Central memory CD8-positive, alpha-beta T cell (primary cell): ENCODE results near the gene CACNG6.
"Not testable (repeated sequence)": the region's sequence is repeated elsewhere in the genome, so short reads cannot be mapped to it uniquely, and the experiment has no call there.

Experiments used
- ATAC-seq: fragments of 150-1000 bp; cut with Tn5 transposase; replicated peaks from 2 replicates; pipeline ENCODE4 v1.10.0; 2022; ENCODE audit warnings: mild to moderate bottlenecking, moderate FRiP score, moderate number of reproducible peaks; ENCODE audit not compliant: poor library complexity, severe bottlenecking; ENCODE audit errors: extremely low read depth
- DNase-seq, 2 donors: peaks; one replicate each; pipeline ENCODE4 v3.0.0; 2021; ENCODE audit warnings: low spot score in 2 of 2
- H3K27ac Mint-ChIP-seq: one replicate; pipeline ENCODE4 v1.8.0; 2022; ENCODE audit warnings: low read depth, mild to moderate bottlenecking, moderate library complexity, mixed read lengths
- H3K27me3 Mint-ChIP-seq: one replicate; pipeline ENCODE4 v1.8.0; 2022; ENCODE audit warnings: mixed read lengths
- H3K36me3 Mint-ChIP-seq: one replicate; pipeline ENCODE4 v1.8.0; 2022; ENCODE audit warnings: mild to moderate bottlenecking, moderate library complexity, mixed read lengths; ENCODE audit not compliant: insufficient read depth
- H3K4me1 Mint-ChIP-seq: one replicate; pipeline ENCODE4 v1.8.0; 2022; ENCODE audit warnings: mixed read lengths
- H3K4me3 Mint-ChIP-seq: one replicate; pipeline ENCODE4 v1.8.0; 2022; ENCODE audit warnings: mild to moderate bottlenecking, moderate library complexity, mixed read lengths
- H3K9me3 Mint-ChIP-seq: one replicate; pipeline ENCODE4 v1.8.0; 2022; ENCODE audit warnings: mixed read lengths

Gene CACNG6

DNA sequence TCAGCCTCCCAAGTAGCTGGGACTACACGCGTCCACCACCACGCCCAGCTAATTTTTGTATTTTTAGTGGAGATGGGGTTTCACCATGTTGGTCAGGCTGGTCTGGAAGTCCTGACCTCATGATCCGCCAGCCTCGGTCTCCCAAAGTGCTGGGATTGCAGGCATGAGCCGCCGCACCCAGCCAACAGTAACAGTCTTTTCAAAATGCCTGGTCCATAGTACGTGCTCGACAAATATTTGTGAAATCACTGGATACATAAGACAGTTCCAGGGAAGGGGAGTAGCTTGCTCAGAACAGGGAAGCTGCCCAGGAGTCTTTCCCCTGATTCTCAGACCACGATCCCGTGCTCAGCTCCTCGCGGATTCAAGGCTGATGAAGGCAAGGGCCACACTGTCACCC, 30.5 kb downstream of the CACNG6 start:
- Mint-ChIP-seq H3K27ac (no peak overlapping the region), H3K9me3 (no peaks in the 10 kb centered on the region), H3K4me3 (no peak overlapping the region), H3K27me3 (peaks cover 63% of the 10 kb centered on the region), H3K4me1 (no peaks in the 10 kb centered on the region), H3K36me3 (peaks cover 1% of the 10 kb centered on the region)
- ATAC-seq (no peak), DNase-seq (no peak)

DNA sequence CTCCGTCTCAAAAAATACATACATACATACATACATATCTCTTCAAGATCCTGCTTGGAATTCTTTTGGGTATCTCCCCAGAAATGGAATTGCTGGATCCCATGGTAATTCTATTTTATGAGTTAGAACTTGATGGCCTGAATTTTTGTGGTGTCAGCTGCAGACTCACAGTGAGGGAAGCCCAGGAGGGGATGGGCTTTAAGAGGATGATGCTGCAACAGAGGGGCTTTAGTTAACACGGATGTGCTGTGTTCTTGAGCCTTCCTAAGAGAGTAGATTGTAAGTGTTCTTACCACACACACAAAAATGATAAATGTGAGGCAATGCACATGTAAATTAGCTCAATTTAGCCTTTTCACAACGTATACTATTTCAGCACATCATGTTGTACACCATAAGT, 31.8 kb downstream of the CACNG6 start:
- H3K27me3 Mint-ChIP-seq = peaks cover 54% of the 10 kb centered on the region
- no peaks in the 10 kb centered on the region for H3K9me3 Mint-ChIP-seq
- ATAC-seq (no peak), DNase-seq (no peak)
- peaks cover 1% of the 10 kb centered on the region for H3K36me3 Mint-ChIP-seq
- no peak overlapping the region for H3K27ac Mint-ChIP-seq
- H3K4me3 Mint-ChIP-seq = no peak overlapping the region
- H3K4me1 Mint-ChIP-seq = no peaks in the 10 kb centered on the region

DNA sequence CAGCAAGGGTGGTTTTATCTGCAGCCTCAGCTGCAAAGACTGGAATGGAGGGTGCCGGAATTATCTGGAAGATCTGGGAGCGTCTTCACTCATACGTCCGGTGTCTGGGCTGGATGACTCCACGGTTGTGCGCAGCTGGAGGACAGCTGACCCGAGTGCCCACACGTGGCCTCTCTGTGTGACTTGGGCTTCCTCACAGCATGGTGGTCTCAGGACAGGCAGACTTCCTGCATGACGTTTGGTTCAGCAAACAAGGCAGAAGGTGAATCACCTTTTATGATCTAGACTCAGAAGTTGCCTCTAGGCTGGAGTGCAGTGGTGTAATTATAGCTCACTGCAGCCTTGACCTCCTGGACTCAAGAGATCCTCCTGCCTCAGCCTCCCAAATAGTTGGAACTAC, 33.2 kb downstream of the CACNG6 start:
- Mint-ChIP-seq H3K36me3 (no peaks in the 10 kb centered on the region), H3K4me1 (no peaks in the 10 kb centered on the region), H3K9me3 (no peaks in the 10 kb centered on the region), H3K27me3 (peaks cover 60% of the 10 kb centered on the region), H3K4me3 (no peak overlapping the region), H3K27ac (no peak overlapping the region)
- ATAC-seq (no peak), DNase-seq (no peak)

DNA sequence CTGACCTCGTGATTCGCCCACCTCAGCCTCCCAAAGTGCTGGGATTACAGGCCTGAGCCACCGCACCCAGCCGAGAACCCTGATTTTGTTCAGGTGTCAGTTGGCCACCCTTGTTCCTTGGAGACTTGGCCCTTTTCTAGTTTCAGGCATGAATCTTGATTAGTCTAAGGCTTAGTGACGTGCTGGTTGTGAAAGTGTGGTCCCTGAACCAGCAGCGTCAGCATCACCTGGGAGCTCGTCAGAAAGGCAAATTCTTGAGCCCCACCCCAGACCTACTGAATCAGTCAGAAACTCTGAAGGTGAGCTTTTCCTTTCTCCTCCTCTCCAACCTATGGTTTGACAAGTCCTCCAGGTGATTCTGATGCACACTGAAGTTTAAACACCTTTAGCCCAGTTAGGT, 35.2 kb downstream of the CACNG6 start:
- H3K27me3 Mint-ChIP-seq = peaks cover 59% of the 10 kb centered on the region
- no peak overlapping the region for H3K4me3 Mint-ChIP-seq
- H3K4me1 Mint-ChIP-seq = peaks cover 5% of the 10 kb centered on the region
- ATAC-seq (no peak), DNase-seq (no peak)
- no peaks in the 10 kb centered on the region for H3K9me3 Mint-ChIP-seq
- H3K27ac Mint-ChIP-seq = no peak overlapping the region
- no peaks in the 10 kb centered on the region for H3K36me3 Mint-ChIP-seq

DNA sequence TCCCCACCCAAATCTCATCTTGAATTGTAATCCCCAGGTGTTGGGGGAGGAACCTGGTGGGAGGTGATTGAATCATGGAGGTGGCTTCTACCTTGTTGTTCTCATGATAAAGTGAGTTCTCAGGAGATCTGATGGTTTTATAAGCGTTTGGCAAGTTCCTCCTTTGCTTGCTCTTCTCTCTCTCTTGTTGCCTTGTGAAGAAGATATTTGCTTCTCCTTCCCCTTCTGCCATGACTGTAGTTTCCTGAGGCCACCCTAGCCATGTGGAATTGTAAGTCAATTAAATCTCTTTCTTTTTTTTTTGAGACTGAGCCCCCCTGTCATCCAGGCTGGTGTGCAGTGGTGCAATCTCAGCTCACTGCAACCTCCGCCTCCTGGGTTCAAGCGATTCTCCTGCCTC, 37.9 kb downstream of the CACNG6 start:
- Mint-ChIP-seq H3K4me1 (peaks cover 5% of the 10 kb centered on the region), H3K4me3 (no peak overlapping the region), H3K27me3 (peaks cover 34% of the 10 kb centered on the region), H3K9me3 (no peaks in the 10 kb centered on the region), H3K36me3 (no peaks in the 10 kb centered on the region), H3K27ac (no peak overlapping the region)
- ATAC-seq = no peak
- no peak for DNase-seq

DNA sequence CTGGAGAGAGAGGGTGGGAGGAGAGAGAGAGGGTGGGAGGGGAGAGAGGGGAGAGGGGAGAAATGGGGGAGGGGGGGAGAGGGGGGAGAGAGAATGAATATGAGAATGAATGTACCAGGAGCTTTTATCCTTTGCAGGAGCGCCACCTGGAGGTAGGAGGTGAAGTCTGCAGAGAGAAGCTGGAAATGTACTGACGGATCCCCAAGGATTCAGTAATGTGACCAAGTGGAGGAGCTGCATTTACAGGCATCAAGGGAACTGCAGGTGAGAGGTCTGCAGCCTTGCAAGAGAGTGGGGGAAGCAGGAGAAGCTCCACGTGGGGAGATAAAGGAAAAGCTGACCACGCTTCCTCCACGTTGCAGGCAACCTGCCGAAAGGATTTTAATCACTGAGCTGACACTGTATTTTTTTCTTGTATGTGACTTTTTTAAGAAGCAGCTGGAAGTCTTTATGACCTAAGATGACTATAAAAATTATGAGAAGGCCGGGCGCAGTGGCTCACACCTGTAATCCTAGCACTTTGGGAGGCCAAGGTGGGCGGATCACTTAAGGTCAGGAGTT, 38.6 kb downstream of the CACNG6 start:
- Mint-ChIP-seq H3K27ac (no peak overlapping the region), H3K4me3 (no peak overlapping the region), H3K36me3 (no peaks in the 10 kb centered on the region), H3K27me3 (peaks cover 34% of the 10 kb centered on the region), H3K9me3 (no peaks in the 10 kb centered on the region), H3K4me1 (peaks cover 5% of the 10 kb centered on the region)
- ATAC-seq (no peak), DNase-seq (peak; percentile 12 to 26)

DNA sequence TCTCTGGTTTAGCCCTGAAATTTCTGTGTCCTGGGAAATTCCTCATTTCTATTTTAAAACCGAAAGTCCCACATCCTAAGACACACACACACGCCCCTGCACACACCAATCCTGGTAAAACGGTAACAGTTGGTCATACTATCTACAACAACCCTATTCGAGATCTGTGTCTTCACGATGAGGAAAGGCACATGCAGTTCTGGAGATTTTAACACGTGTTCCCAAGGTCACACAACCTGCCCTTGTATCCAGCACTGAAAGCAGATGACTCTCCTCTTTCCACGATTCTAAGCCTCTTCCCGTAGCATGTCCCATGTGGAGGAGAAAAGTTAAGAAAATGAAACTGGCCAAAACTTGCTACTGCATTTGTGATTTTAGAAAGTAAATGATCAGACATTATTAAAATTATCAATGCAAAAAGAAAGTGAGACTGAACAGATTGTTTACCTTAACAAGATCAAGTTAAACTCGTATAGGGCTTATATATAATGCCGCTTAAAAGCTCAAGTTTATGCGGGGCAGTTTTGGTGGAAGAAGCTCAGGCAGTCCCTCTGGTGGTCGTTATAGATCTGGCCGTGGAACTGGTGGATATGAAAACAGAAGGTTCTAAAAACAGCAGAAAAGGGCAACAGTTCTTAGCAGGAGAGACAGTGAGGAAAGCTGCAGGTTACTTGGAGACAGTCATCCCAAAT, 39.6 kb downstream of the CACNG6 start:
- Mint-ChIP-seq H3K9me3 (no peaks in the 10 kb centered on the region), H3K27ac (no peak overlapping the region), H3K27me3 (peaks cover 44% of the 10 kb centered on the region), H3K4me3 (no peak overlapping the region), H3K4me1 (peaks cover 5% of the 10 kb centered on the region), H3K36me3 (no peaks in the 10 kb centered on the region)
- no peak for ATAC-seq
- DNase-seq = no peak

DNA sequence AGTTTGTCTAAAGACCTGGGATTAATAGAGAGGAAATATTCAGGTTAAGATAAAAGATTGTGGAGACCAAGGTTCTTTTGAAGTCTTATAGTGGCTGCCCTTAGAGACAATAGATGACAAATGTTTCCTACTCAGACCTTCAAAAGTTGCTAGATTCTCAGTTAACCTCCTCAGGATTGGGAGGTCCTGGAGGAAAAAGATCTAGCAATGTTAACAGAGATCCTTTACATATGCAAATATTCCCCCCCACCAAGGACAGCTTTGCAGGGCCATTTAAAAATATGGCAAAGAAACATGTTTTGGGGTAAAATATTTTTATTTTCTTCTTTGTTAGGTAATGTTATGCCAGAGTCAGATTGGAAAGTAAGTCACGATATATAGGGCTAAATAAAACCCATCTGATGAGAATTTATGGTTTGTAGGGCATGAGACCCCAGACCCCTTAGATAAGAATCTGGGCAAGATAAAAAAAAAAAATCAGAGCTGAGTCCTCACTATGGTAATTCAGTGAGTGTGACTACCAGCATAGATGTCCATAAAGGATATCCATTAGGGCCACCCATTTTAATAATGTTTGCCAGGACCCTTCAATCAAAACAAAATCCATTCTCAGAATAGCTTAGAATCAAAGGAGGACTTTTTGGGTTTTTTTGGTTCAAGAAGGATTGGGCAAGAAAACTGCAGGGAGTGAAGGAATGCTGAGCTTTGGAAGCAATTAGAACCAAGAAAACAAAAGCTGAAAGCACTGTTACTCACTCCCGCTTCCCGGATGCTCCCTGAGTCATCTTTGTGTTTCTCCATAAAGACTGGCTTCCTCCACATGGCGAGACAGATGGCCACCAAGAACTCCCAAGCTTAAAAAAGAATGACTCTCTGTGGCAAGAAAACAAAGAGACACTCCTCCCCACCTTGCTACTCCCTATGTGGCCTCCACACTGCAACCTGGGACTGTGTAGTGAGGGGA, 44.1 kb downstream of the CACNG6 start:
- Mint-ChIP-seq H3K9me3 (no peaks in the 10 kb centered on the region), H3K4me1 (no peaks in the 10 kb centered on the region), H3K36me3 (no peaks in the 10 kb centered on the region), H3K27me3 (peaks cover 26% of the 10 kb centered on the region), H3K27ac (no peak overlapping the region), H3K4me3 (no peak overlapping the region)
- ATAC-seq = no peak
- DNase-seq = no peak

DNA sequence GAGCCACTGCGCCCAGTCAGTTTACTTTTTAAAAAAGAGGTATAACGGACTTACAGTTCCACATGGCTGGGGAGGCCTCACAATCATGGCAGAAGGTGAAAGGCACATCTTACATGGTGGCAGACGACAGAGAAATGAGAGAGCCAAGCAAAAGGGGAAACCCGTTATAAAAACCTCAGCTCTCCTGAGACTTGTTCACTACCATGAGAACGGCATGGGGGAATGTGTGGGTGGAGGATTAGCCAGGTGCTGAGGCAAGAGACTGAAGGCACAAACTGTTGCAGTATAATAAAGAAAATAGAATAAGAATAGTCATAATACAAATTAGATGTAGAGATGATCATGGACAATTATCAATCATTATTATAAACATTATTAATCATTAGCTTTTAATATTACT, 45.1 kb downstream of the CACNG6 start:
- not testable (repeated sequence) for ATAC-seq, H3K27ac Mint-ChIP-seq, H3K4me1 Mint-ChIP-seq, H3K36me3 Mint-ChIP-seq, DNase-seq, H3K9me3 Mint-ChIP-seq, H3K4me3 Mint-ChIP-seq
- peaks cover 28% of the 10 kb centered on the region for H3K27me3 Mint-ChIP-seq

DNA sequence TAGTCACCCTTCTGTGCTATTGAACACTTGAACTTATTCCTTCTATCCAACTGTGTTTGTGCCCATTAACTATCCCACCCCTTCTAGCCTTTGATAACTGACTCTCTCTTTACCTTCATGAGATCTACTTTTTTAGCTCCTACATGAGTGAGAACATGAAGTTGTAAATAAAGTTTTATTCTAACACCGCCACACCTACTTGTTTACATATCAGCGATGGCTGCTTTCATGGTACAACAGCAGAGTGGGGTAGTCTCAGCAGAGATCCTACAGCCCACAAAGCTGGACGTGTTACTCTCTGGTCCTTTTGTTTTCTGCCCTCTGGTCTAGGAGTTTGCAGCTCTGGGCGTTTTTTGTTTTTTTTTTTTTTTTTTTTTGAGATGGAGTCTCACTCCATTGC, 48.6 kb downstream of the CACNG6 start:
- no peak overlapping the region for H3K27ac Mint-ChIP-seq
- H3K4me1 Mint-ChIP-seq = no peaks in the 10 kb centered on the region
- H3K4me3 Mint-ChIP-seq = no peak overlapping the region
- H3K36me3 Mint-ChIP-seq = no peaks in the 10 kb centered on the region
- H3K27me3 Mint-ChIP-seq = peaks cover 34% of the 10 kb centered on the region
- DNase-seq (no peak), ATAC-seq (no peak)
- no peaks in the 10 kb centered on the region for H3K9me3 Mint-ChIP-seq

DNA sequence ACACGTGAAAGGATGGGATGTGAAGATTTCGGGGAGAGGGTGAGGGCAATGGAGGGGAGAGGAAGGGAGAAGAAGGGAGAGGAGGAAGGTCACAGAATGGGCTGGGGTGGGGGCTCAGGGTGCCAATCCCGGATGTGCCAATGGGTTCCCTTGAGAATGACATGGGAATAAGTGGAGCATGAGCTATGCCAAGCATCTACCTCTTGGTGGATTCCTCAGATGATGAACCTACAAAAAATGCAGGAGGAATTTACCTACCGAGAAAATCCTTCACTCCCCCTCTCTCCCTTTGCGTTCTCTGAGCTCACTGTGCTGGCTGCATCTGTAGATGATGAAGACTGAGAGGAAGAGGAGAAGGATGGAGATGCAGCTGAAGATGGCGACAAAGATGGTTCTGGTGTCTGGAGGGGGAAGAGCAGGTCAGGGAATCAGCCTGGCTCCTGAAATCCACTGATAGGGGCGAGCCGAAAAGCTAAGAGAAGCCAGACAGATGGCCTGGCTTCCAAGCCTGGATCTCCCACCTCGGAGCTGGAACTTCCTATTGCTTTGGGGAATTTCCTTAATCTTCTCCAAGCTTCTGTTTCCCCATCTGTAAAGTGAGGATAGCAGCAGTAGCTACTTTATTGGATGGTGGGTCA, 50.7 kb downstream of the CACNG6 start:
- H3K4me1 Mint-ChIP-seq = no peaks in the 10 kb centered on the region
- no peak overlapping the region for H3K27ac Mint-ChIP-seq
- H3K27me3 Mint-ChIP-seq = peaks cover 42% of the 10 kb centered on the region
- ATAC-seq = no peak
- no peaks in the 10 kb centered on the region for H3K36me3 Mint-ChIP-seq
- H3K4me3 Mint-ChIP-seq = no peak overlapping the region
- no peak for DNase-seq
- H3K9me3 Mint-ChIP-seq = no peaks in the 10 kb centered on the region

DNA sequence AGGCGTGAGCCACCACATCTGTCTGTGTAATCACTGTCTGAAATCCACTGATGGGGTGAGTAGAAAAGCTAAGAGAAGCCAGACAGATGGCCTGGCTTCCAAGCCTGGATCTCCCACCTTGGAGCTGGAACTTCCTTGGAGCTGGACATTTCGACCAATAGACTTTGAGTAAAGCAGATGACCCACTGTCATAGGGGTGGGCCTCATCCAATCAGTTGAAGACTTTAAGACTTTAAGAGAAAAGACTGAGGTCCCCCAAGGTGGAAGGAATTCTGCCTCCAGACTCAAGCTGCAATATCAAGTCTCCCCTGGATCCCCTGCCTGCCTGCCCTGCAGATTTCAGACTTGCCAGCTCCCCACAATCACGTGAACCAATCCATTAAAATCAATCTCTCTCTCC, 51.6 kb downstream of the CACNG6 start:
- Mint-ChIP-seq H3K27ac (no peak overlapping the region), H3K4me1 (no peaks in the 10 kb centered on the region), H3K36me3 (no peaks in the 10 kb centered on the region), H3K4me3 (no peak overlapping the region), H3K27me3 (peaks cover 33% of the 10 kb centered on the region), H3K9me3 (no peaks in the 10 kb centered on the region)
- DNase-seq (no peak), ATAC-seq (no peak)
